GM23338 (cell line): ENCODE results near the gene XKRX.

Experiments used
- CREB1 ChIP-seq: fragments of 250-450 bp; sonication (Bioruptor Pico); IDR thresholded peaks from 2 replicates; pipeline ENCODE4 v1.5.0; 2020; ENCODE audit warnings: low read depth, mild to moderate bottlenecking, moderate library complexity
- ETS1 ChIP-seq: IDR thresholded peaks from 2 replicates; pipeline ENCODE4 v1.6.1; 2016; ENCODE audit warnings: antibody characterized with exemption
- EZH2 ChIP-seq: fragments of 200-600 bp; sonication (generic); IDR thresholded peaks from one replicate; pipeline ENCODE4 v1.8.0; 2017; ENCODE audit warnings: antibody characterized with exemption, mild to moderate bottlenecking, low read depth; ENCODE audit not compliant: unreplicated experiment
- EZH2phosphoT487 ChIP-seq: fragments of 200-600 bp; sonication (generic); IDR thresholded peaks from one replicate; pipeline ENCODE4 v1.8.1; 2018; ENCODE audit warnings: antibody characterized with exemption; ENCODE audit not compliant: unreplicated experiment
- JUNB ChIP-seq: IDR thresholded peaks from one replicate; pipeline ENCODE4 v1.6.1; 2016; ENCODE audit warnings: antibody characterized with exemption; ENCODE audit not compliant: unreplicated experiment
- NANOG ChIP-seq: IDR thresholded peaks from 2 replicates; pipeline ENCODE4 v1.6.1; 2016; ENCODE audit warnings: antibody characterized with exemption, borderline replicate concordance
- POLR2AphosphoS5 ChIP-seq: IDR thresholded peaks from 2 replicates; pipeline ENCODE4 v1.6.1; 2016; ENCODE audit warnings: antibody characterized with exemption, low read depth
- REST ChIP-seq: IDR thresholded peaks from one replicate; pipeline ENCODE4 v1.6.1; 2018; ENCODE audit warnings: antibody characterized with exemption; ENCODE audit not compliant: unreplicated experiment
- STAT1 ChIP-seq: IDR thresholded peaks from one replicate; pipeline ENCODE4 v1.6.1; 2016; ENCODE audit warnings: antibody characterized with exemption; ENCODE audit not compliant: unreplicated experiment
- ZNF331 ChIP-seq: fragments of 250-450 bp; sonication (Bioruptor Pico); IDR thresholded peaks from 2 replicates; pipeline ENCODE4 v1.5.0; 2020; ENCODE audit warnings: low read depth, mild to moderate bottlenecking, moderate library complexity
- TF ChIP-seq, protein P1 (sequence below), 2 experiments: fragments of 200-600 bp in 1 of 2; sonication (generic) in 1 of 2; conservative IDR thresholded peaks; 2 replicates each; pipeline versions ENCODE4 v1.5.1 to v1.6.1; 2016 to 2017; ENCODE audit warnings: antibody characterized with exemption in 2 of 2, low read depth in 2 of 2, mild to moderate bottlenecking in 2 of 2, moderate library complexity in 1 of 2

- TF ChIP-seq, protein P1, sequence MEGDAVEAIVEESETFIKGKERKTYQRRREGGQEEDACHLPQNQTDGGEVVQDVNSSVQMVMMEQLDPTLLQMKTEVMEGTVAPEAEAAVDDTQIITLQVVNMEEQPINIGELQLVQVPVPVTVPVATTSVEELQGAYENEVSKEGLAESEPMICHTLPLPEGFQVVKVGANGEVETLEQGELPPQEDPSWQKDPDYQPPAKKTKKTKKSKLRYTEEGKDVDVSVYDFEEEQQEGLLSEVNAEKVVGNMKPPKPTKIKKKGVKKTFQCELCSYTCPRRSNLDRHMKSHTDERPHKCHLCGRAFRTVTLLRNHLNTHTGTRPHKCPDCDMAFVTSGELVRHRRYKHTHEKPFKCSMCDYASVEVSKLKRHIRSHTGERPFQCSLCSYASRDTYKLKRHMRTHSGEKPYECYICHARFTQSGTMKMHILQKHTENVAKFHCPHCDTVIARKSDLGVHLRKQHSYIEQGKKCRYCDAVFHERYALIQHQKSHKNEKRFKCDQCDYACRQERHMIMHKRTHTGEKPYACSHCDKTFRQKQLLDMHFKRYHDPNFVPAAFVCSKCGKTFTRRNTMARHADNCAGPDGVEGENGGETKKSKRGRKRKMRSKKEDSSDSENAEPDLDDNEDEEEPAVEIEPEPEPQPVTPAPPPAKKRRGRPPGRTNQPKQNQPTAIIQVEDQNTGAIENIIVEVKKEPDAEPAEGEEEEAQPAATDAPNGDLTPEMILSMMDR (conservative IDR thresholded peaks at IDR 0.05; ENCODE audit: low read depth in 2 of 2) = no peak
- TF ChIP-seq POLR2AphosphoS5 (no peak), NANOG (no peak), EZH2 (no peak), EZH2phosphoT487 (no peak), JUNB (no peak), REST (no peak), CREB1 (CRISPR knock-in tag) (no peak), ZNF331 (CRISPR knock-in tag) (no peak), STAT1 (no peak), ETS1 (no peak)
Observed at GRCh38 chrX:100969408-100969807, 40.7 kb upstream of the XKRX start, which contains the start of gene ARL13A.
